GM21526 (cell line): ENCODE results near the gene KIRREL3.

Experiments used
- ATAC-seq: cut with Tn5 transposase; IDR thresholded peaks from one replicate; pipeline ENCODE4 v1.9.1; 2021; ENCODE audit warnings: moderate library complexity; ENCODE audit not compliant: unreplicated experiment, low FRiP score

Gene KIRREL3

GRCh38 chr11:126485021-126485792 is 515.4 kb downstream of the KIRREL3 start:
- ATAC-seq, result peak; percentile 57

GRCh38 chr11:126484266-126484665 is 516.3 kb downstream of the KIRREL3 start:
- ATAC-seq, result no peak

GRCh38 chr11:126483621-126484195 is 516.9 kb downstream of the KIRREL3 start:
- no peak for ATAC-seq

- no peak for ATAC-seq
Measured at GRCh38 chr11:126482586-126483108, 517.9 kb downstream of the KIRREL3 start.

- no peak for ATAC-seq
Measured at GRCh38 chr11:126481303-126481680, 519.3 kb downstream of the KIRREL3 start.

- peak; percentile 76 for ATAC-seq
Measured at GRCh38 chr11:126480410-126481302, 519.9 kb downstream of the KIRREL3 start.

- no peak for ATAC-seq
Measured at GRCh38 chr11:126480015-126480409, 520.6 kb downstream of the KIRREL3 start.

GRCh38 chr11:126479178-126479930 is 521.2 kb downstream of the KIRREL3 start:
- no peak for ATAC-seq

GRCh38 chr11:126478466-126478865 is 522.1 kb downstream of the KIRREL3 start:
- ATAC-seq, result no peak

- ATAC-seq, result no peak
Measured at GRCh38 chr11:126477535-126478305, 522.9 kb downstream of the KIRREL3 start.

- no peak for ATAC-seq
Measured at GRCh38 chr11:126476977-126477376, 523.6 kb downstream of the KIRREL3 start.

GRCh38 chr11:126476266-126476924 is 524.2 kb downstream of the KIRREL3 start:
- ATAC-seq, result no peak

- no peak for ATAC-seq
Measured at GRCh38 chr11:126475014-126475991, 525.3 kb downstream of the KIRREL3 start.

- no peak for ATAC-seq
Measured at GRCh38 chr11:126474220-126474619, 526.4 kb downstream of the KIRREL3 start.

- no peak for ATAC-seq
Measured at GRCh38 chr11:126473269-126473668, 527.3 kb downstream of the KIRREL3 start.

- ATAC-seq, result no peak
Measured at GRCh38 chr11:126469311-126469710, 531.3 kb downstream of the KIRREL3 start.

- ATAC-seq, result no peak
Measured at GRCh38 chr11:126468102-126468521, 532.5 kb downstream of the KIRREL3 start.

- ATAC-seq, result no peak
Measured at GRCh38 chr11:126467471-126467870, 533.1 kb downstream of the KIRREL3 start.
